HepG2 (cell line): ENCODE measurements around the gene OPRL1. TPM values are rescaled to one million over a fixed set of nuclear protein-coding genes. Genes with fewer than 3 reads are reported as not detected.

Experiments used
- AGO1 ChIP-seq: fragments of 200-400 bp; formaldehyde crosslinking; IDR thresholded peaks from 2 replicates; pipeline ENCODE4 v1.6.1; 2017; ENCODE audit warnings: mild to moderate bottlenecking, low read depth, low read length, moderate library complexity; ENCODE audit not compliant: poor library complexity, severe bottlenecking
- ARNT2 ChIP-seq: sonication (generic); formaldehyde crosslinking; IDR thresholded peaks from 2 replicates; pipeline ENCODE4 v1.8.0; 2022; ENCODE audit warnings: mild to moderate bottlenecking, low read depth, missing genetic modification reagents, moderate library complexity
- CBX5 ChIP-seq: sonication (generic); formaldehyde crosslinking; IDR thresholded peaks from 2 replicates; pipeline ENCODE4 v1.4.0; 2020; ENCODE audit warnings: missing genetic modification reagents, borderline replicate concordance
- CSRNP1 ChIP-seq: sonication (generic); formaldehyde crosslinking; IDR thresholded peaks from 2 replicates; pipeline ENCODE4 v1.8.1; 2023; ENCODE audit warnings: mild to moderate bottlenecking, missing genetic modification reagents
- IKZF5 ChIP-seq: IDR thresholded peaks from 2 replicates; pipeline ENCODE4 v1.6.1; 2018; ENCODE audit warnings: missing genetic modification reagents, mild to moderate bottlenecking, missing compliant biosample characterization
- MAX ChIP-seq: IDR thresholded peaks from 2 replicates; pipeline ENCODE4 v1.6.1; 2012; ENCODE audit warnings: inconsistent platforms
- MEF2D ChIP-seq: sonication (generic); formaldehyde crosslinking; IDR thresholded peaks from 2 replicates; pipeline ENCODE4 v1.5.1; 2020; ENCODE audit warnings: mild to moderate bottlenecking, missing genetic modification reagents
- PCBP2 ChIP-seq: fragments of 200-400 bp; formaldehyde crosslinking; optimal IDR thresholded peaks from 2 replicates; pipeline ENCODE3; 2018; ENCODE audit warnings: low read length, low read depth; ENCODE audit not compliant: poor library complexity, severe bottlenecking
- PHF8 ChIP-seq: sonication (generic); formaldehyde crosslinking; IDR thresholded peaks from 2 replicates; pipeline ENCODE4 v1.5.0; 2020; ENCODE audit warnings: missing genetic modification reagents
- RBFOX2 ChIP-seq: fragments of 200-400 bp; formaldehyde crosslinking; IDR thresholded peaks from 2 replicates; pipeline ENCODE4 v1.6.1; 2017; ENCODE audit warnings: low read depth, mild to moderate bottlenecking, low read length
- SNAI1 ChIP-seq: sonication (generic); formaldehyde crosslinking; IDR thresholded peaks from 2 replicates; pipeline ENCODE4 v1.5.0; 2020; ENCODE audit warnings: mild to moderate bottlenecking, missing genetic modification reagents, borderline replicate concordance
- STAT5B ChIP-seq: sonication (generic); formaldehyde crosslinking; IDR thresholded peaks from 2 replicates; pipeline ENCODE4 v1.4.0; 2020; ENCODE audit warnings: missing genetic modification reagents
- TOPORS ChIP-seq: sonication (generic); formaldehyde crosslinking; IDR thresholded peaks from 2 replicates; pipeline ENCODE4 v1.8.0; 2023; ENCODE audit warnings: mild to moderate bottlenecking, missing genetic modification reagents
- ZNF234 ChIP-seq: sonication (generic); formaldehyde crosslinking; conservative IDR thresholded peaks from 2 replicates; pipeline ENCODE4 v1.5.1; 2020; ENCODE audit warnings: mild to moderate bottlenecking, missing genetic modification reagents
- ZNF251 ChIP-seq: sonication (generic); formaldehyde crosslinking; IDR thresholded peaks from 2 replicates; pipeline ENCODE4 v1.9.0; 2021; ENCODE audit warnings: mild to moderate bottlenecking, missing genetic modification reagents
- ZNF383 ChIP-seq: sonication (generic); formaldehyde crosslinking; IDR thresholded peaks from 2 replicates; pipeline ENCODE4 v1.4.0; 2020; ENCODE audit warnings: missing genetic modification reagents, mild to moderate bottlenecking, borderline replicate concordance
- ZNF781 ChIP-seq: sonication (generic); formaldehyde crosslinking; IDR thresholded peaks from 2 replicates; pipeline ENCODE4 v1.5.1; 2020; ENCODE audit warnings: borderline replicate concordance, mild to moderate bottlenecking, missing genetic modification reagents; ENCODE audit errors: not compliant biosample characterization
- ZNF788 ChIP-seq: sonication (generic); formaldehyde crosslinking; IDR thresholded peaks from 2 replicates; pipeline ENCODE4 v1.5.0; 2020; ENCODE audit warnings: mild to moderate bottlenecking, missing genetic modification reagents, borderline replicate concordance
- ZSCAN21 ChIP-seq: sonication (generic); formaldehyde crosslinking; IDR thresholded peaks from 2 replicates; pipeline ENCODE4 v1.8.0; 2022; ENCODE audit warnings: mild to moderate bottlenecking, missing genetic modification reagents, moderate library complexity, borderline replicate concordance
- polyA plus RNA-seq, 8 experiments: library from polyadenylated mRNA; depleted of rRNA in 3 of 8; stranded (reverse) in 7 of 8; unstranded in 1 of 8; fragments of >200 nt; fragmentation: Illumina TruSeq in 4 of 8; extraction: Trizol in 4 of 8; gene quantifications; 2 replicates each; pipeline versions ENCODE4 v1.2.1 to v1.2.3, GENCODE V29; 2011 to 2016; ENCODE audit warnings: low read depth in 4 of 8, missing spikeins in 1 of 8, mixed read lengths in 1 of 8; ENCODE audit not compliant: insufficient read depth in 1 of 8
- total RNA-seq, 5 experiments: library from RNA; depleted of rRNA; stranded (reverse); fragments of >200 nt; fragmentation: Illumina TruSeq; extraction: Trizol; gene quantifications; 2 replicates each; pipeline ENCODE4 v1.2.3, GENCODE V29; 2016; ENCODE audit warnings: low read depth in 1 of 5
- TF ChIP-seq, protein P1 (sequence below): sonication (generic); formaldehyde crosslinking; IDR thresholded peaks from 2 replicates; pipeline ENCODE4 v1.8.0; 2022; ENCODE audit warnings: missing genetic modification reagents, mild to moderate bottlenecking, borderline replicate concordance
- TF ChIP-seq, protein P2 (sequence below): sonication (generic); formaldehyde crosslinking; IDR thresholded peaks from 2 replicates; pipeline ENCODE4 v1.8.1; 2023; ENCODE audit warnings: mild to moderate bottlenecking, moderate library complexity, missing genetic modification reagents

The OPRL1 gene
- total and polyA plus RNA-seq, 2 of the 13 experiments (the other 11 are each of a cell fraction or from before 2014, with no cell fraction given): 0.35 to 0.71 TPM

DNA sequence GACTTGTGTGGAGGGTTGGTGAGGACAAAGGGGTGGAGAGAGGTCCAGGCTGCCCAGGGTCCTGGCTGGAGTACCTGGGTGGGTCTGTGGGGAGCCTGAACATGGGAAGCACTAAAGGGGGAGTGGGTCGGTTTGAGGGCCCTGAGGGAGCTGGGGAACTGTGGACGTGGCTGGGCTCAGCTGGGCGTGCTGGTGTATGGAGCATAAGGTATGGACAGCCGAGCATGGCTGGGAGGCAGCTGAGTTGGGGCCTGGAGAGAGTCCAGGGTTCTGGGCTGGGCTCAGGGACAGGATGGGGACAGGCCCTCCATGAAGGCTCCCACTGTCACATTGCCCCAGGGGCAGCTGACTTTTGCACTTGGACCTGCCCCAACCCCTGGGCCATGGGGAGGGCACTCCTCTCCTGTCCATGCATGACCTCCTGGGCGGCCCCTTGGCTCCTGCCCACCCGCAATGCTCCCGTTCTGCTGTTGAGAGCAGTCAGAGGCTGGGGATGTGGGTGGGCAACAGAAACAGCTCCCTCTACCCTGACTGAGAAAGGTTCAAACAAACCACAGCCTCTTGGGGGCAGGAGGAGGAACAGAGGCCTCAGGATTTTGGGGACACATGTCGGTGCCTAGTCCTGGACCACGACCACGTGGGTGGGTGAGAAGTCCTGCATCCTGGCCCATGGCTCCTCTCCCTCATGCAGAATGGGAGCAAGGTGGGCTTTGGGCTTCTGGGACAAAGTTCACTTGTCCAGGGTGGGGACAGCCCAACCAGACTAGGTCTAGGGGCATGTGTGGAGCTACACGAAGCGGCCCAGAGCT lies 39.4 kb upstream of the OPRL1 start (continued):
- TF ChIP-seq, protein P1, sequence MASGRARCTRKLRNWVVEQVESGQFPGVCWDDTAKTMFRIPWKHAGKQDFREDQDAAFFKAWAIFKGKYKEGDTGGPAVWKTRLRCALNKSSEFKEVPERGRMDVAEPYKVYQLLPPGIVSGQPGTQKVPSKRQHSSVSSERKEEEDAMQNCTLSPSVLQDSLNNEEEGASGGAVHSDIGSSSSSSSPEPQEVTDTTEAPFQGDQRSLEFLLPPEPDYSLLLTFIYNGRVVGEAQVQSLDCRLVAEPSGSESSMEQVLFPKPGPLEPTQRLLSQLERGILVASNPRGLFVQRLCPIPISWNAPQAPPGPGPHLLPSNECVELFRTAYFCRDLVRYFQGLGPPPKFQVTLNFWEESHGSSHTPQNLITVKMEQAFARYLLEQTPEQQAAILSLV (CRISPR knock-in tag): no peak
- TF ChIP-seq PHF8 (CRISPR knock-in tag) (no peak; the same call in 1 of the 2 replicates), STAT5B (peak; percentile 33; the same call in 1 of the 2 replicates), CSRNP1 (0 out of 2 replicates have a peak, but pooled peaks have one; percentile 9), PCBP2 (no peak), ZNF781 (peak; percentile 25), MAX (peak; percentile 55), SNAI1 (CRISPR knock-in tag) (0 out of 2 replicates have a peak, but pooled peaks have one; percentile 37), IKZF5 (CRISPR knock-in tag) (0 out of 2 replicates have a peak, but pooled peaks have one; percentile 36), AGO1 (peak; percentile 97), ZNF251 (CRISPR knock-in tag) (no peak), RBFOX2 (peak; percentile 61), CBX5 (no peak), TOPORS (CRISPR knock-in tag) (no peak), ZNF383 (CRISPR knock-in tag) (no peak), ZNF788 (CRISPR knock-in tag) (peak; percentile 46), ZNF234 (no peak), ZSCAN21 (CRISPR knock-in tag) (peak; percentile 73; the same call in 1 of the 2 replicates), ARNT2 (CRISPR knock-in tag) (no peak), MEF2D (CRISPR knock-in tag) (no peak; the same call in 1 of the 2 replicates)
- TF ChIP-seq, protein P2, sequence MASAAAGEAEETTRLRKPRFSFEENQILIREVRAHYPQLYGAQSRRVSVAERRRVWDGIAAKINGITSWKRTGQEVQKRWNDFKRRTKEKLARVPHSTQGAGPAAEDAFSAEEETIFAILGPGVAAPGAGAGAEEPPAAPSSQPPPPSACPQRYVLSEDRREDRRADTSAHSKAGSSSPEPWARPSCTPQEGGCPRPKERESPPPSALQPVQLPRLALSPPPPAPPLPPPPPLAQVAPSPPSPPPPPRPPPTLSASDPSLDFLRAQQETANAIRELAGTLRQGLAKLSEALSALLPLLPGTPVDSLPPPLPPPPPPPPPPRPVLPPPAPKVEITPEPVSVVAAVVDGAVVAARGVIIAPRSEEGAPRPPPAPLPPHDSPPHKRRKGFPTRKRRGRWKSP (CRISPR knock-in tag): no peak
